PC-3 (cell line): Measurements from ENCODE around the gene SUPT16H. TPM values are rescaled to one million over a fixed set of nuclear protein-coding genes. Genes with fewer than 3 reads are reported as not detected.

ENCODE experiments used
- ATAC-seq: fragments of 200-7000 bp; cut with Tn5 transposase; 2 replicates; pipeline ENCODE4 v1.9.1; 2020; ENCODE audit warnings: mild to moderate bottlenecking, moderate library complexity
- BruUV-seq: library from RNA; stranded (reverse); fragments of 400-500 nt; replicated peaks from 2 replicates; lab custom pipeline; 2021; lab: Mats Ljungman, UMichigan
- CTCF ChIA-PET: fragments of 300-600 bp; sonication (Branson Sonifier 250); formaldehyde crosslinking; loops from one replicate; lab custom pipeline; 2022; ENCODE audit warnings: antibody characterized with exemption; lab: Charles Lee
- POLR2A ChIA-PET: fragments of 300-600 bp; sonication (Branson Sonifier 250); formaldehyde crosslinking; loops from one replicate; lab custom pipeline; 2022; ENCODE audit warnings: antibody characterized with exemption; ENCODE audit not compliant: unreplicated experiment; lab: Charles Lee
- DNase-seq: peaks from one replicate; pipeline ENCODE4 v3.0.0-alpha.2; 2015
- H2AFZ ChIP-seq: fragments of 300-600 bp; sonication (generic); 2 replicates; pipeline ENCODE4 v1.6.0; 2016; ENCODE audit warnings: antibody characterized with exemption, low read length
- H3F3A ChIP-seq: fragments of 300-600 bp; sonication (generic); one replicate; pipeline ENCODE4 v1.6.0; 2017; ENCODE audit warnings: antibody characterized with exemption, low read length, control low read depth, mild to moderate bottlenecking; ENCODE audit not compliant: unreplicated experiment
- H3K27ac ChIP-seq: fragments of 300-600 bp; sonication (generic); 2 replicates; pipeline ENCODE4 v1.5.1; 2016; ENCODE audit warnings: mild to moderate bottlenecking, low read length
- H3K27me3 ChIP-seq: fragments of 300-600 bp; sonication (generic); 2 replicates; pipeline ENCODE4 v1.6.1; 2016; ENCODE audit warnings: low read length, mixed read lengths
- H3K36me3 ChIP-seq: fragments of 300-600 bp; sonication (generic); 2 replicates; pipeline ENCODE4 v1.6.1; 2016; ENCODE audit warnings: low read depth, mixed run types, low read length, mixed read lengths
- H3K4me1 ChIP-seq: fragments of 300-600 bp; sonication (generic); 2 replicates; pipeline ENCODE4 v1.5.1; 2016; ENCODE audit warnings: low read length; ENCODE audit not compliant: insufficient read depth
- H3K4me2 ChIP-seq: fragments of 300-600 bp; sonication (generic); 2 replicates; pipeline ENCODE4 v1.6.0; 2016; ENCODE audit warnings: low read length
- H3K4me3 ChIP-seq: fragments of 300-600 bp; sonication (generic); 2 replicates; pipeline ENCODE4 v1.5.1; 2016; ENCODE audit warnings: mild to moderate bottlenecking, low read length, mixed read lengths
- H3K79me2 ChIP-seq: fragments of 300-600 bp; sonication (generic); 2 replicates; pipeline ENCODE4 v1.6.1; 2017; ENCODE audit warnings: low read length, mixed read lengths
- H3K9ac ChIP-seq: fragments of 300-600 bp; sonication (generic); 2 replicates; pipeline ENCODE4 v1.6.0; 2016; ENCODE audit warnings: mild to moderate bottlenecking, low read length
- H3K9me2 ChIP-seq: fragments of 300-600 bp; sonication (generic); replicated peaks from 2 replicates; pipeline ENCODE4 v1.6.1; 2016; ENCODE audit warnings: mixed run types, low read length, mixed read lengths
- H3K9me3 ChIP-seq: fragments of 300-600 bp; sonication (generic); 2 replicates; pipeline ENCODE4 v1.6.1; 2016; ENCODE audit warnings: low read length, mixed read lengths
- H4K20me1 ChIP-seq: fragments of 300-600 bp; sonication (generic); 2 replicates; pipeline ENCODE4 v1.6.1; 2016; ENCODE audit warnings: low read length, mixed read lengths
- EZH2 ChIP-seq: fragments of 300-600 bp; sonication (generic); IDR thresholded peaks from one replicate; pipeline ENCODE4 v1.6.1; 2017; ENCODE audit warnings: antibody characterized with exemption, mild to moderate bottlenecking, low read length; ENCODE audit not compliant: unreplicated experiment
- EZH2phosphoT487 ChIP-seq: fragments of 300-600 bp; sonication (generic); IDR thresholded peaks from 2 replicates; pipeline ENCODE4 v1.6.1; 2018; ENCODE audit warnings: mild to moderate bottlenecking, antibody characterized with exemption, low read length, borderline replicate concordance
- intact Hi-C: fragments of 100-400 bp; cut with micrococcal nuclease; formaldehyde crosslinking; loops from 2 replicates; pipeline ENCODE4 v1.9.0; 2023
- total RNA-seq: library from RNA; depleted of rRNA; stranded (reverse); fragments of >200 nt; gene quantifications from 2 replicates; pipeline ENCODE4 v1.2.3, GENCODE V29; 2014
- TF ChIP-seq, protein P1 (sequence below): fragments of 300-600 bp; sonication (generic); conservative IDR thresholded peaks from 2 replicates; pipeline ENCODE4 v1.5.1; 2017; ENCODE audit warnings: antibody characterized with exemption, low read depth, mild to moderate bottlenecking, low read length

The SUPT16H gene
- total RNA-seq, 1 experiment from 2014 or later, result 92.6 TPM

DNA sequence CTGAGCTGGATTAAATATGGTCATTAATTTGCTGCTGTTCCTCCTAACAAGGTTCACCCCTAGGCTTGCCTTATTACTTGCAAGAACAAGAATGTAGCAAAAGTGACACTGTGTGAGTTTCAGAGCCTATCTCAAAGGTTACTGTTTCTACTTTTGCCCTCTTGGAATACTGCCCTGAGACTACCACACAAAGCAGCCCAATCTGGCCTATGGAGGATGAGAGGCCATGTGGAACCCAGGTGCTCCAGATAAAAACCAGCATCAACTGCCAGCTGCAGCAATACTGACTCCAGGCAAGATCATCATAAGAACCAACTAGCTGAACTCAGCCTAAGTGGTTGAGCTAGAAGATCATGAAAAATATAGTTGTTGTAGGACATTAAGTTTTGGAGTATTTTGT lies 22.4 kb upstream of the SUPT16H start:
- H3K9ac ChIP-seq, result no peak overlapping the region
- no peaks in the 10 kb centered on the region for H3K9me3 ChIP-seq
- H3K79me2 ChIP-seq, result no peaks in the 10 kb centered on the region
- no peak overlapping the region for H3K4me2 ChIP-seq
- no peak overlapping the region for H3K27ac ChIP-seq
- no peaks in the 10 kb centered on the region for H3K9me2 ChIP-seq
- intact Hi-C loops, result no loop called here
- ChIA-PET CTCF (no interaction called here), POLR2A (no interaction called here)
- no peaks in the 10 kb centered on the region for H4K20me1 ChIP-seq
- H3K36me3 ChIP-seq, result peaks cover 94% of the 10 kb centered on the region
- TF ChIP-seq EZH2phosphoT487, result no peak
- no peak for TF ChIP-seq EZH2
- TF ChIP-seq, protein P1, sequence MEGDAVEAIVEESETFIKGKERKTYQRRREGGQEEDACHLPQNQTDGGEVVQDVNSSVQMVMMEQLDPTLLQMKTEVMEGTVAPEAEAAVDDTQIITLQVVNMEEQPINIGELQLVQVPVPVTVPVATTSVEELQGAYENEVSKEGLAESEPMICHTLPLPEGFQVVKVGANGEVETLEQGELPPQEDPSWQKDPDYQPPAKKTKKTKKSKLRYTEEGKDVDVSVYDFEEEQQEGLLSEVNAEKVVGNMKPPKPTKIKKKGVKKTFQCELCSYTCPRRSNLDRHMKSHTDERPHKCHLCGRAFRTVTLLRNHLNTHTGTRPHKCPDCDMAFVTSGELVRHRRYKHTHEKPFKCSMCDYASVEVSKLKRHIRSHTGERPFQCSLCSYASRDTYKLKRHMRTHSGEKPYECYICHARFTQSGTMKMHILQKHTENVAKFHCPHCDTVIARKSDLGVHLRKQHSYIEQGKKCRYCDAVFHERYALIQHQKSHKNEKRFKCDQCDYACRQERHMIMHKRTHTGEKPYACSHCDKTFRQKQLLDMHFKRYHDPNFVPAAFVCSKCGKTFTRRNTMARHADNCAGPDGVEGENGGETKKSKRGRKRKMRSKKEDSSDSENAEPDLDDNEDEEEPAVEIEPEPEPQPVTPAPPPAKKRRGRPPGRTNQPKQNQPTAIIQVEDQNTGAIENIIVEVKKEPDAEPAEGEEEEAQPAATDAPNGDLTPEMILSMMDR, result no peak
- peaks cover 8% of the 10 kb centered on the region; the same call in 1 of the 2 replicates for H3K4me1 ChIP-seq
- H2AFZ ChIP-seq, result no peak overlapping the region
- no peak for DNase-seq
- no peaks in the 10 kb centered on the region for H3F3A ChIP-seq
- H3K4me3 ChIP-seq, result no peak overlapping the region
- ATAC-seq, result no peak
- no peaks in the 10 kb centered on the region for H3K27me3 ChIP-seq
- no TSS peak for BruUV-seq

DNA sequence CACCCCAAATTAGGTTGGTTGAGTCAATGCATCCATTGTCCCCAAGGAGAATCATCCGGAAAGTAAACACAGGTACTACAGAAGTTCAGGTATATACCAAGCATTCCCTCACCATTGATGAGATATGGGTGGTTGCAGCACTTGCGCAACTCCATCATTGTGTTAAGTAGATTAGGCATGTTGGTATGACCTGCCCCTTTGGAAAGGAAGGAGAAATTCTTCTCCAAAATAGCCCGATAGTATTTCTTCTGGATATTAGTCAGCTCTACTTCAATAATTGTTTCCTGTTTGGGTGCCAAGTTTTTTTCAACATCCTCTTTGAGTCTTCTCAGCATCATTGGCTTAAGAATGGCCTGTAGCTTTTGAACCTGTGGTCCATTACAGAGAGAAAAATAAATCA lies 21.3 kb upstream of the SUPT16H start:
- CTCF ChIA-PET, result no interaction called here
- TF ChIP-seq, protein P1, result no peak
- no peak for TF ChIP-seq EZH2phosphoT487
- H3K9ac ChIP-seq, result no peak overlapping the region
- no peaks in the 10 kb centered on the region for H3K9me3 ChIP-seq
- H3K36me3 ChIP-seq, result peaks cover 94% of the 10 kb centered on the region
- no peaks in the 10 kb centered on the region for H3K27me3 ChIP-seq
- POLR2A ChIA-PET, result no interaction called here
- no peaks in the 10 kb centered on the region for H4K20me1 ChIP-seq
- no peak for DNase-seq
- H2AFZ ChIP-seq, result no peak overlapping the region
- no peak overlapping the region for H3K4me3 ChIP-seq
- intact Hi-C loops, result no loop called here
- H3K4me1 ChIP-seq, result peaks cover 8% of the 10 kb centered on the region; the same call in 1 of the 2 replicates
- no peak for ATAC-seq
- BruUV-seq, result no TSS peak
- no peaks in the 10 kb centered on the region for H3K79me2 ChIP-seq
- H3K9me2 ChIP-seq, result no peaks in the 10 kb centered on the region
- no peak overlapping the region for H3K4me2 ChIP-seq
- H3F3A ChIP-seq, result no peaks in the 10 kb centered on the region
- no peak overlapping the region for H3K27ac ChIP-seq

DNA sequence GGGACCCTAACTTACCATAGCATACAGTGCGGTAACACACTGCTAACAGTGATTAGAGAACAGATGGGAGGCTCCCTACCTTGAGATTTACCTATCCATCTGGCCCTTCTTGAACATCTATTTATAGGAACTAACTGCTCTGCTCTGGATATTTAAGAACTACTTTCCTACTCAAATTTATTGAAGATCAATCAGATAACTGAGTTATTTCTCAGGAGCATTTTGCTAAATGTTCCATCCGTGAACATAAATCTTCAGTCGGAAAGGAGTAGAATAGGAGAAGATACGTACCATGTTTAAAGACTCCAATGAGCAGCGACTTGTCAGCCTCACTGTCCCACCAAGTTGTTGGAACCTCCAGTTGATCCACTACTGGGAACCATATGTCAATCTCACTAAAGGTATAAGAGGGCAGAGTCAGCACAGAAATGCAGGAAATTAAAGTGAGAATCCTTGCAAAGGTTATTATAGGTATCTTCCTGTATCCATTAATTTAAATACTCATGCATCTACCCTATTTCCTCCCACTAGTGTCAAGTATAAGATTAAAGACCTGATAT lies 15.6 kb upstream of the SUPT16H start:
- Histone ChIP-seq H3K4me2 (no peak overlapping the region), H3K4me3 (no peak overlapping the region), H2AFZ (no peak overlapping the region), H3F3A (no peaks in the 10 kb centered on the region), H3K9me3 (no peaks in the 10 kb centered on the region), H3K27me3 (no peaks in the 10 kb centered on the region), H3K9me2 (no peaks in the 10 kb centered on the region), H3K4me1 (no peaks in the 10 kb centered on the region), H3K27ac (no peak overlapping the region), H4K20me1 (no peaks in the 10 kb centered on the region), H3K36me3 (peaks cover 83% of the 10 kb centered on the region), H3K9ac (no peak overlapping the region), H3K79me2 (no peaks in the 10 kb centered on the region)
- BruUV-seq, result no TSS peak
- TF ChIP-seq, protein P1, result no peak
- TF ChIP-seq EZH2 (no peak), EZH2phosphoT487 (no peak)
- intact Hi-C loops, result loop anchor here (5.0 kb wide), 1 partner anchor 157 kb away; no protein-coding TSS in a partner anchor
- ChIA-PET CTCF (no interaction called here), POLR2A (no interaction called here)
- no peak for ATAC-seq
- no peak for DNase-seq
